ENCODE data around the gene SLC22A4.

Gene SLC22A4

GRCh38 chr5:132300577-132301343, 6.6 kb downstream of the SLC22A4 start:
- DNase-seq, result no peak

- no peak for DNase-seq
Measured at GRCh38 chr5:132301344-132302271, 7.4 kb downstream of the SLC22A4 start.

GRCh38 chr5:132302413-132302812, 8.2 kb downstream of the SLC22A4 start:
- DNase-seq, result no peak

GRCh38 chr5:132303589-132303988, 9.4 kb downstream of the SLC22A4 start:
- DNase-seq, result no peak

DNA sequence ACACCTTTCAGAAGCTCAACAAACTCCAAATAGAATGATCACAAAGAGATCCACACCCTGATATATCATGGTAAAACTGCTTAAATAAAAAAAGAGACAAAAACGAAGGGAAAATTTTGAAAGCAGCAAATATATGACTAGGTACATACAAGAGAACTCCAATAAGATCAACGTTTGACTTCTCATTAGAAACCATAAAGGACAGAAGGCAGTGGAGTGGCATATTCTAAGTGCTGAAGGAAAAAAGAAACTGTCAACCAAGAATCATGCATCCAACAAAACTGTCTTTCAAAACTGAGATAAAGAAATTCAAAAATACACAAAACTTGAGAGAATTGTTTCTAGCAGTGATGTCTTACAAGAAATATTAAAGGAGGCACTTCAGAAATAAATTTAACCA, 11.2 kb downstream of the SLC22A4 start:
- DNase-seq, result no peak

DNA sequence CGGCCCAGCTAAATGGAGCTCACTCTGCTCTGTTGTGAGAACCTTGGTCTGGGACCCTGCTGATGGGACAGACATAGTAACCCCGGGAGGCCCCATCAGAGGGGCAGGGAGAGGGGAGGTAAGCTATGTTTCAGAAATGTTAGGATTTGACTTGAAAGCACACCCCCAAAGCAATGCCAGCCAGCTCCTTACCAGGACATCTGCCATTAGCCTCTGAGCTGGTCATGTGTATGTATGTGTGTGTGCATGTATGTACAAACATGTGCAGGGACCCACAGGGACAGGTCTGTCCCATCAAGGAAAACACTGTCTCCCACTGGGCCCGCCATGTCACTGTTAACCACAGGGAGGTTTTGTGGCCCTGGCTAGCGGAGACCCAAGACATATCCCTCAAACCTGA, 14.5 kb downstream of the SLC22A4 start:
- DNase-seq, result no peak

- DNase-seq, result no peak
Measured at GRCh38 chr5:132309679-132310078, 15.5 kb downstream of the SLC22A4 start.

DNA sequence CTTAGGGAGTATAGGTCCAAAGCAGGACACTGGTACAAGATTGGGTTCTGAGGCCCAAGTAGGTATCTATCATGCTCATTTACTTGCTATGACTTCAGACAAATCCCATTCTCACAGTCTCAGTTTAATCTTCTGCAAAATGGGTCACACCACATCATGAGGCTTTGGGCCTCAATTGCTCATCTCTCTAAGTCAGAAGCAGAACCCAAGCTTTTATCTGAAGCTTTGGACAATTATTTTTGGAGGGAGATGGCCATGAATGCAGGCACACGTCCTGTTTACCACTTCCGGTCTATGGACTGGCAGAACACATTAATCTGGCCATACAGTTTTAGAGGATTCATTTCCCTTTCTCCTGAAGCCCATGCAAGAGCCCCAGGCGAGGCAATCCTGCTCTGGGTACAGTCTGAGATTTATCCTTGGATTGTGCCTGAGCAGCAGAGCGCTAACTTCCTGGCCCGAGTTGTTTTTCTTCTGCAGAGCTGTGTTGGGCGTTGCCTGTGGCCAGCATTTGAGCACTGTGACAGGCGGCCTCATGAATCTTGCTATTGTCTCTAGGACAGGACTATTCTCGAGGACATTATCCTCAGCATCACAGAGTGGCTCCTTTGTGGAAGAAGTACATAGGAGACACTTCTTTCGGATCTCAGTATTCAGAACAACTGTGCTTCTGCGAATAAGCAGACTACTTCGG, 16.1 kb downstream of the SLC22A4 start:
- DNase-seq, result no peak

DNA sequence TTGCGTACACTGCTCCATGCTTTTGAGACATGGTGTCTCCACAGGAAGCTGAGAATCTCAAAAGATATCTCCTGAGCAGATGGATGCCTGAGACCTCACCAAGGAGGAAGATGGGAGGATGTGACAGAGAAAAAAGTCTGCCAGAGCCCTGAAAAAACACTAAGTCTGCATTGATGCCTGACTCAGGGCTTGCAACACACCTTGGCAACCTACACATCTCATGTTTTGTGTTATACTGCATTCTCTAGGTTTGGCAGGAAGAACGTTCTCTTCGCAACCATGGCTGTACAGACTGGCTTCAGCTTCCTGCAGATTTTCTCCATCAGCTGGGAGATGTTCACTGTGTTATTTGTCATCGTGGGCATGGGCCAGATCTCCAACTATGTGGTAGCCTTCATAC, 19.2 kb downstream of the SLC22A4 start:
- DNase-seq, result no peak

DNA sequence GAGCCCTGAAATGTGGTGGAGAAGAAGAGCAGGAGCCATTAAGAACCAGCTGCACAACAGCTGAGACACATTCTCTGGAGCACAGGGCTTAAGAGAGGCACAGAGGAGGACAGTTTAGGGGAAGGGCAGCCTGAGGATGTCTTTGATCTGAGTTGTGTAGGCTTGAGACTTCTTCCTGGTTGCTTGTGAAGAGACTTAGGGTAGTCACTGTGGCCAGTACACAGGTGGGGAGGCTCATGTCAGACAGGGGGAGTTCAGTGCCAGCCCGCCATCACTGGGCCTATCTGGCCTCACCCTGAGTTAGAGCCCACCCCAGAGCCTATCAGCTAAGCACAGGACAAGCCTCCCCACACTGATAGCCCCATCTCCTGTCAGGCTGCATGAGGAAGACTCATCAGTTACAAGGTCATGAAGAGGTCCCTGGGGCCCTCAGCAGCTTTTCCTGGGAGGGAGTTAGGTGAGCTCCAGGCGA, 19.8 kb downstream of the SLC22A4 start:
- no peak for DNase-seq

DNA sequence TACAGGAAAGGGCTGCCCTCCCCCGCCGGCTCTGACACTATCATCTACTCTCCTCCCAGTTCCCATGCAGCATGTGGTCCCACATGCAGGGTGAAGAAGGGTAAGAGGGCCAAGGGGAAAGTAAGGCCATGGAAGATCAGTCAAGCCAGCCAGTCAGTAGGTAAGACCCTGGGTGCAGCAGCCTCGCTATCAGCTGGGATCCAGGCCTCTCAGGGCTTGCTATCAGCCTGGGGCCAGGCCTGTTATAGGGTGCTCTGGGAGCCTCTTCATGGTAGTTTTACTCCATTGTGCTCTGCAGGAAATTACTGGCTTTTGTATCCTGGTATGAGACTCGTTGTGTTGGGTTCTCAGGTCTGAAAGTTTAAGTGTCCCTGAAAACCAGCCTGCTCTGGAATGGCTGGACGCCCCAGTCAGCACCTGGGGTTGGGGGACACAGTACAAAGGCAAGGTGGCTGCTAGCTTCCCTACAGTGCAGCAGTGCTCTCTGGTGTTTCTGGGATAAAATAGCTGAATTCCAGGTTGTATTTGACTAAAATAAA, 21.4 kb downstream of the SLC22A4 start:
- DNase-seq, result no peak

GRCh38 chr5:132319975-132320374, 25.8 kb downstream of the SLC22A4 start:
- no peak for DNase-seq

GRCh38 chr5:132321109-132321721, 27.0 kb downstream of the SLC22A4 start:
- no peak for DNase-seq

DNA sequence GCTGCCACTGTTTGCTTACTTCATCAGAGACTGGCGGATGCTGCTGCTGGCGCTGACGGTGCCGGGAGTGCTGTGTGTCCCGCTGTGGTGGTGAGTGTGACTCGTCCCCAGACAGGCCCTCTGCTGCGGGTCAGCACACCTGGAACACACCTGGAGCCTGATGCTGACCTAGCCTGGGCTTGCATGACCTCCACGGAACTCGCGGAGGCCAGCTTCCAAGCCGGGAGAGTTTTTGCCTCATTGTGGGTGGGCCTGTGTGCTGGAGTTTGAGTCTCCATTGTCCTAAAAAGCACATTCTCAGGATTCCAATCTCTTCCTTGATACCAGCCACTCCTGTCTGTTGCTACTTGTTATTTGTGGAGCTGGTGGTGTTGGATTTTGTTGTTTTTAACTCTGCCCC, 28.1 kb downstream of the SLC22A4 start:
- no peak for DNase-seq

GRCh38 chr5:132323202-132323601, 29.0 kb downstream of the SLC22A4 start:
- no peak for DNase-seq

- DNase-seq, result no peak
Measured at GRCh38 chr5:132325691-132326090, 31.5 kb downstream of the SLC22A4 start.

DNA sequence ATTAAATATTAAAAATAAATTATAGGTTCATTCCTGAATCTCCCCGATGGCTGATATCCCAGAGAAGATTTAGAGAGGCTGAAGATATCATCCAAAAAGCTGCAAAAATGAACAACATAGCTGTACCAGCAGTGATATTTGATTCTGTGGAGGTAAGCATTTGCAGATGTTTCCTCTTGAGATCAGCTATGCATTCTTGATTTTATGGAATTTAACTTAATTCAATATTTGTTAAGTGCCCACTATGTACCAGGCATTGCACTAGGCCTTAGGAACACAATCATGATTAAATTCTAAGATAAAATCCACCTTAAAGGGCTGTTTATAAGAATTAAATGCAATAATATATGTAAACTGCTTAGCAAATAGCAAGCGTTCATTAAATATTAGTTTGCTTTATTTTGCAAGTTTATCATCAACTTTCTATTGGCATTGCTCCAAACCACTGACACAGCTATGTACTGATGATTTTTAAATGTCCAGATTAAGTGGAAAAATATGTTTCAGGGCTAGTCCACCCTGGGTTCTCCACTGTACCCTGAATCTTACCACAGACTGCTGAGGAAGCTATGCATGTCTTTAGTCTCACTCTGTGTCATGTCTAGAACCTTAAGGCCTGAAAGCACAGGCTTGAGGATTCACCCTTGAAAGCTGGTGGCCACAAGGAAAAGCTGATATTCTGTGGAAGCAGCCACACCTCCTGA, 33.2 kb downstream of the SLC22A4 start:
- no peak for DNase-seq

- no peak for DNase-seq
Measured at GRCh38 chr5:132334812-132335211, 40.6 kb downstream of the SLC22A4 start.

DNA sequence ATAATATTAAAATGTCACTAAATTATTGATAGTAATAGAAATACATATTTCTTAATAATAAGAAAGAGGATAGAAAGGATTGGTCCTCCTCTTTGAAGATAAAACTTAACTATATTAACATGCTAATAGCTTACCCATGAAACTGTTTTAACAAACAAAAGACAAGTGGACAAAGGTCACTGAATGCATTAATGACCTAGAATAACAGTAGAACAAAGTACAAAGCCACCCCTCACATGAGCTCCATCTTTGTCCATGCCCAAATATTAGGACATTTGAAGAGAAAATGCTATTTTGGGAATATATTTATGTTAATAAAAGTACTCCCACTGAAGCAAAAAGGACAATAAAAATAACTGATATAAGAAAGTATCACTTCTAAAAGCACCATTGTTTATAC, 41.2 kb downstream of the SLC22A4 start:
- no peak for DNase-seq

GRCh38 chr5:132339502-132339901, 45.3 kb downstream of the SLC22A4 start:
- no peak for DNase-seq

GRCh38 chr5:132342291-132343180, 48.3 kb downstream of the SLC22A4 start:
- DNase-seq, result no peak
